NOMO-1 treated with dmso at 0.1 percent for 144 hours (cell line): ENCODE measurements around the gene NELFB.
"Not testable (repeated sequence)": the region's sequence is repeated elsewhere in the genome, so short reads cannot be mapped to it uniquely, and the experiment has no call there.

ENCODE experiments used
- DNase-seq: peaks from one replicate; lab custom pipeline; 2025; ENCODE audit not compliant: unreplicated experiment; lab: John Stamatoyannopoulos, UW

The NELFB gene

DNA sequence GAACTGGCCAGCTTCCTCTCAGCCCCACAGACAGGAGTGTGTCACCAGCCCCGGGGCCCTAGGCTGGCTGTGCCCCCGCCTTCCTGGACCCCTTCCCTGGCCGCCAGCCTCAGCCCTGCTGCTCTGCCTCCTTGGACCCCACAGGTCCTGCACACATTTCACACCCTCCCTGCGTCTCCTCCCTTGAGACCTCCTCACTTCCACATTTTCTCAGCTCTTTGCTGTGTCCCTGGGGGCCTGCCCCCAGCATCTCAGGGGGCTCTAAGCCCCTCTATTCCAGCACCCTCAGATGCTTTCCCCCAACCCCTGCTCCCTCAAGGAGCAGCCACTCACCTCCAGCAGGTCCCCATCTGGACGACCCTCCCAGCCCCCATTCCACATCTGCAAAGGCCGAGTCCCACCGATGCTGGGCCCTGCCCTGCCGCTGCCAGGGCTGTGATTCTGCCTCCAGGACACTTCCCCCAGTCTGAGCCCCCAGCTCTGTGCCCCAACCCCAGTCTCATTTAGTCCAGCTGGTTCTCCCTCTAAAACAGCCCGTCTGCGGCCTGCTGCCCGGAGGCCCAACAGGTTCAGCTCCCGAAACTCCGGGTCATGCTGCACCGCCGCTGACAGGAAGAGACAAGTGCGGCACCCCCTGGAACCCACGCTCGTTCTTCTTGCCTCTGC lies 20.2 kb upstream of the NELFB start:
- no peak for DNase-seq

DNA sequence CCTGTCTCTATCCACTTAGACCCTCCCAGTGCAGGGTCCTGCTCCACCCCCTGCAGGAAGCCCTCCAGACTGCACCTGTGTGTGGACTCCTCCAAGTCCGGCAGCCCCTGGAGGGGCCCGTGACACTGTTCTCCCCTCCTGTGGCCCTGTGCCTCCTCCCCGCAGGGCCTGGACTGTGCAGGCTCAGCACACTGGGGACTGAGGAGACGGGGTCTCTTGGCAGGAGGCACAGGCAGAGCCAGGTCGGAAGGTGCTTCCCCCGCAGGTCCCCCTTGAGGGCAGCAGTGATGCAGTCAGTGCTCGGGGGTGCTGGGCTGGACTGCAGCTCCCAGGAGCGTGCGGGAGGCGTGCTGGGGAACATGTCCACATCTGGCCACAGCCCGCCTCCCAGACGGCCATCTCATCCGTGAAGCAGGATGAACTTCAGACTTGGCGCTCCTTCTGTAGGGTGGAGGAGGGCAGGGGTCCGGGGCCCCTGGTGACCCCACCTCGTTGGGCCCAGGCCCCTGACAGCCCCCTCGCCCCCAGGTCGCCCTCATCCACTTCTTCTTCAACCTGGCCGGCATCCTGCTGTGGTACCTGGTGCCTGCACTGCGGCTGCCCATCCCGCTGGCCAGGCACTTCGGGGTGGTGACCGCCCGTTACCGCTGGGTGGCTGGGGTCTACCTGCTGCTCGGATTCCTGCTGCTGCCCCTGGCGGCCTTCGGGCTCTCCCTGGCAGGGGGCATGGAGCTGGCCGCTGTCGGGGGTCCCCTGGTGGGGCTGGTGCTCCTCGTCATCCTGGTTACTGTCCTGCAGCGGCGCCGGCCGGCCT lies 19.5 kb upstream of the NELFB start:
- DNase-seq = no peak

DNA sequence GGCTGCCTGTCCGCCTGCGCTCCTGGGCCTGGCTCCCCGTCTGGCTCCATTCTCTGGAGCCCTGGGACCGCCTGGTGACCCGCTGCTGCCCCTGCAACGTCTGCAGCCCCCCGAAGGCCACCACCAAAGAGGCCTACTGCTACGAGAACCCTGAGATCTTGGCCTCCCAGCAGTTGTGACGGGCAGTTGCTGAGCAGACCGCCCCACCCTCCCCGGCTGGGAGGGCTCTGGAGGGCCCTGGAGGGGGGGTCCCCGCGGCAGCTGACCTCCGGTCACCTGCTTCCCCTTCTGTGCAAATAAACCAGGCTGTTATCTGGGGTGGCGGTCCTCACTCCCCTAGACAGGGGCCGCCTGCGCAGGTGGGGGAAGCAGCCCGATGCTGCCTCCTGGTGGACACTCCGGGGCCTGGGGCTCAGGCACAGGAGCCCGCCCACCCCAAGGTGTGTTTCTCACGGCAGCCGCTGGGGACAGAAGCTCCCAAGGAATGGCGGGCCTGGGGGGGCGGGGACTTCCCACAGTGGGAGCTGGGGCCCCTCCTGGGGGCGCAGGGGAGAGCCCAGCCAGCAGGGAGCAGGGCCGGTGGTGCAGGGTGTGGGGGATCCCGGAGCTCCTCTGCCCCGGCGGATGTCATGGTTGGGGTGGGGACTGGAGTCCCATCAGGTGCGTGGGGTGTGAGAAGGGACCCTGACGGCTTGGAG lies 18.7 kb upstream of the NELFB start:
- DNase-seq = peak; percentile 72

DNA sequence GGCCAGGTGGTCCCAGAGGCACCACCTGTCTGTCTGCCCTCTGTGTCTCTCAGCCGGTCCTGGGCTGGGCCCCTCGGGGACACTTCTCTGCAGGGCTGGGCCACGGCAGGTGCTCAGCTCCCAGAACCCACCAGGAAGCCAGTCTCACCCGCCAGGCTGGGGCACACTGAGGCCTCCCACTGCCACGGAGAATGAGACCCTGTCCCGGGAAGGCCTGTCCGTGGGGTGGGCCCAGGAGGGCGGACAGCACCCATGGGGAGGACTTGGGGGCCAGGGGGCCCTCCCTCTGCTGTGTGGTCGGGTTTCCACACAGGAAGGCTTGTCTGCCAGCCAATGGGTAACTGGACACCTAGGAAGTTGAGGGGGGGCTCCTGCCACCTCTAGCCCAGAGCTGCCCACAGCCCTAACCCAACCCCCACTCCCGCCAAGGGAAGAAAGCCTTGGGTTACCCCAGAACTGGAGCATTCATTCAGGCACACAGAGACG lies 18.1 kb upstream of the NELFB start:
- DNase-seq = no peak

DNA sequence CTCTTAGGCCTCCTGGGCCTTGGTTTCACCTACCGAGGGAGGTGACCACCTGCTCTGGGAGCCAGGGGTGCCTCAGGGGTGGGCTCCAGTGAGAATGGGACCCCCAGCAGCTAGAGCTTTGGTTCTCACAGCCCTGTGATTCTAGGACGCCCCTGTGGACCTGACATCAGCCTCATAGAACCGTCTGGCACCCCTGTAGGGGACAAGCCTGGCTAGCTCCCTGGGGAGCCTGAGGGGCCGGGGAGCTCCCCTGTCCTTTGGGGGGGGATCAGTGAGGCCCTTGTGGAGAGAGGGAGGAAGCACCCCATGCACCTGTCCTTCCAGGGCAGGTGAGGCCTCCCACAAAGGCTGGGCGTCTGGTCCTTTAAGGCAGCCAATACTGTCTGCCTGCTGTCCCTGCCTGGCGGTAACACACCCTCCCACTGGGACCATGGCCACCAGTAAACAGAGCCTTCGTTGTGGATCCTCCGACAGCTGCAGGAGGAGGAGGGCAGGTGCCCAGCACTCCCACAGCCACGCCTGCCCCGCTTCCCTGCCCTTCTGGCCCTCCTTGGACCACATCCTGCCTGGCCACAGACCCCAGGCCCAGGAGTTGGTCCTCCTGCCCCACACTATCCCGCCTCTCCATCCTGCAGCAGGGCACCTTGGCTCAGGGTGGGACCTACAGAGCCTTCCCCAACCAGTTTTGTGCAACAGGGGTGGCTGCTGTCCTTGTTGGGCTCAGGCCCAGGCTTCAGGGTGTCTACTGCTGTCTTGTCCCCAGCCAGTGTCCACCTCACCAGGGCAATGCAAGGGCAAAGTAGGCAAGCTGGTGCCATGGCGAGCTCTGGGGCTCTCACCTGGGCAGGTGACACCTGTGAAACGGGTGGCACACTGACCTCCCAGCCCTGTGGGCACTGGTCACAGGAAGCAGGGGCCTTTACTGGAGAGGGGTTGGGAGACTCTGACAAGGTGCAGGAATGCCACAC lies 17.1 kb upstream of the NELFB start:
- no peak for DNase-seq

DNA sequence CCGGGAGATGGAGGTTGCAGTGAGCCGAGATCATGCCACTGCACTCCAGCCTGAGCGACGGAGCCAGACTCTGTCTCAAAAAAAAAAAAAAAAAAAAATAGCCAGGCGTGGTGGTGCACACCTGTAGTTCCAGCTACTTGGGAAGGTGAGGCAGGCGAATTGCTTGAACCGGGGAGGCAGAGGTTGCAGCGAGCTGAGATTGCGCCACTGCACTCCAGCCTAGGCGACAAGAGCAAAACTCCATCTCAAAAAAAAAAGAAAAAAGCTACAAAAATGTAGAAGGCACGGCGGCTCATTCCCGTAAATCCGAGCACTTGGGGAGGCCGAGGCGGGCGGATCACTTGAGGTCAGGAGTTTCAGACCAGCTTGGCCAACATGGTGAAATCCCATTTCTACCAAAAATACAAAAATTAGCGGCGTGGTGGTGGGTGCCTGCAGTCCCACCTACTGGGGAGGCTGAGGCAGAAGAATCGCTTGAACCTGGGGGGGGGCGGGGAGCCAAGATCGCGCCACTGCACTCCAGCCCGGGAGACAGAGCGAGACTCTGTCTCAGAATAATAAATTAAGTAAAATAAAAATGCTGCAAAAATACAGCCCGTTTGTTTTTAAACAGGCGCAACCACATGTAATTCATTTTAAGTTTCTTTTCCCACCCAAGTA lies 15.5 kb upstream of the NELFB start:
- not testable (repeated sequence) for DNase-seq

DNA sequence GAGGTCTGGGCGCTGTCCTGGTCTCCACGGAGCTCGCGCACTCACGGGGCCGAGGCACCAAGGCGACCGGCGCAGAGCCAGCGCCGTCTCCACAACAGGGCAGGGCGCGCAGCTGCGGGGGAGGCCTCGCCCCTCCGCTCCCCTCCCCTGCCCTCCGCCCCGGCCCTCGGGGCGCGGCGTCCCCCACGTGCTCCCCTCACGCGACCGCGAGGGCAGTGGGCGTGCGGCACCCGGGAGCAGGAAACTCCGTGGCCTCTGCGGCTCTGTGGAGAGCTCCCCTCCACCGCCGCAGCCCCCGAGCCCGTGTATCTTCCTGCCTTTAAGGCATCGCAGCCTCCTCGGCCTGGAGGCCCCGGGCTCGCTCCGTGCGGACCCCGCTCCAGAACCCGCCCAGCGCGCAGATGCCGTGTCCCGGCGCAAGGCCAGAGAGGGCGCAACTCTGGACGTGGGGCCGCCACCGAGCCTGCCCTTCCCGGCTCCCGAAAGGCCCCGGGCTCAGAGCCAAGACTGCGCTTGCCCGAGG lies 14.7 kb upstream of the NELFB start:
- peak; percentile 86 for DNase-seq

DNA sequence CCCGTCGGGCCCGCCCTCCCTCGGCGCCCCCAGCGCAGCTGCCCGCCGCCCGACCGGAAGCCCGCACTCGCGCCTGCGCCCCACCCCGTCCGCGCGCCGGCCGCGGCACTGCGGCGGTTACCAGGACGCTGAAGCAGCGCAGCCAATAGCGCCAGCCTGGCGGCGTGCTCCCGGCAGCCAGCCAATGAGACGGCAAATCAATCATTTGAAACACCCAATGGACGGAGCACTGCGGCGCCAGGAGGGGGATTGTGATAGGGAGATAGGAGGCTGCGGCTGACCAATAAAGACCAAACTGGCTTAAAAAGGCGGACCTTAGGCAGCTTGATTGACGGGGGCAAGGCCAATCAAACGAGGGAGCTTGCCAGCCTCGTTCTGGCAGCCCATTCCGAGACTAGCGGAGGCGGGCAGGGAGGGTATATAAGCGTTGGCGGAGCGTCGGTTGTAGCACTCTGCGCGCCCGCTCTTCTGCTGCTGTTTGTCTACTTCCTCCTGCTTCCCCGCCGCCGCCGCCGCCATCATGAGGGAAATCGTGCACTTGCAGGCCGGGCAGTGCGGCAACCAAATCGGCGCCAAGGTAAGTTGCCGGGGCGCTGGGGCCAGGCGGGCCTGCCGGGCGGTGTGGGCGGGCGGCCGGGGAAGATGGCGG lies 14.2 kb upstream of the NELFB start, which contains the start of gene TUBB4B:
TUBB4B (plus strand) TSS at position 447 of the 649 bp plus-strand sequence; CDS start at position 521, 74 bp downstream.
- DNase-seq = peak; percentile 100

DNA sequence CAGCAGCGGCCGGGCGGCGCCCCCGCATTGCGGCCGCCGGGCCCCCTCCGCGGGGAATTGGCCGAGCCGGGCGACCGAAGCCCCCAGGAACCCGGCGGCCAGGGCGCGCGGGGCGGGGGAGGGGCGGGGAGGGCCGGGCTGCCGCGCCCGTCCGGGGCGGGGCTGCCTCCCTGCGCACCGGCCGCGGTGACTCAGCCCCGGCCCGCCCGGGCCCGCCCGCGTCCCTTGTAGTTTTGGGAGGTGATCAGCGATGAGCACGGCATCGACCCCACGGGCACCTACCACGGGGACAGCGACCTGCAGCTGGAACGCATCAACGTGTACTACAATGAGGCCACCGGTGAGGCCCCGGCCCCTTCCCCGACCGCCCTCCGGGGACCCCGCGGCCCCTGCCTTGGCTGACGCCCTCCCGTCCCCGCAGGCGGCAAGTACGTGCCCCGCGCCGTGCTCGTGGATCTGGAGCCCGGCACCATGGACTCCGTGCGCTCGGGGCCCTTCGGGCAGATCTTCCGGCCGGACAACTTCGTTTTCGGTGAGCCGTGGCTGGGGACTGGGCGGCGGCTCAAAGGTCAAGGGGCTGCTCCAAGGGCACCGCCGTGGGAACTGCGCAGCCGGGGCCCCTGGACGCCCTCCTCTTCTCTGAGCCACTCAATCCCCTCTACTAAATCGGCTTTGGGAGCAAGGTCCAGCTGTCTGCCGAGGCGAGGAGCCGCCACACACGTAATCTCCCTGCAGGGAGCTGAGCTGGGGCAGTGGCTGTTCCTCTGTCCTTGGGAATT lies 13.4 kb upstream of the NELFB start:
- DNase-seq = peak; percentile 21

DNA sequence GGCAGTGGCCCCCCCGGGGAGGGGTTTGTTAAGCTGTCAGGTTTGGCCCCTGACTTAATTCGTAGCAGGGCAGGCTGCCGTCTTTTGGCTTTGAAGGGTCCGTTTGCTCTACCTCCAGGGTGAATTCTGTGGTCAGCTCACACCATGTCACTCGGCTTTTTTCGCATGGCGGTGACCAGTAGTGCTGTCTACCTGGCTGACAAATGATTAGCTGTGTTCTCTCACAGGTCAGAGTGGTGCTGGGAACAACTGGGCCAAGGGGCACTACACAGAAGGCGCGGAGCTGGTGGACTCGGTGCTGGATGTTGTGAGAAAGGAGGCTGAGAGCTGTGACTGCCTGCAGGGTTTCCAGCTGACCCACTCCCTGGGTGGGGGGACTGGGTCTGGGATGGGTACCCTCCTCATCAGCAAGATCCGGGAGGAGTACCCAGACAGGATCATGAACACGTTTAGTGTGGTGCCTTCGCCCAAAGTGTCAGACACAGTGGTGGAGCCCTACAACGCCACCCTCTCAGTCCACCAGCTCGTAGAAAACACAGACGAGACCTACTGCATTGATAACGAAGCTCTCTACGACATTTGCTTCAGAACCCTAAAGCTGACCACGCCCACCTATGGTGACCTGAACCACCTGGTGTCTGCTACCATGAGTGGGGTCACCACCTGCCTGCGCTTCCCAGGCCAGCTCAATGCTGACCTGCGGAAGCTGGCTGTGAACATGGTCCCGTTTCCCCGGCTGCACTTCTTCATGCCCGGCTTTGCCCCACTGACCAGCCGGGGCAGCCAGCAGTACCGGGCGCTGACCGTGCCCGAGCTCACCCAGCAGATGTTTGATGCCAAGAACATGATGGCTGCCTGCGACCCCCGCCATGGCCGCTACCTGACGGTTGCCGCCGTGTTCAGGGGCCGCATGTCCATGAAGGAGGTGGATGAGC lies 12.6 kb upstream of the NELFB start:
- no peak for DNase-seq

DNA sequence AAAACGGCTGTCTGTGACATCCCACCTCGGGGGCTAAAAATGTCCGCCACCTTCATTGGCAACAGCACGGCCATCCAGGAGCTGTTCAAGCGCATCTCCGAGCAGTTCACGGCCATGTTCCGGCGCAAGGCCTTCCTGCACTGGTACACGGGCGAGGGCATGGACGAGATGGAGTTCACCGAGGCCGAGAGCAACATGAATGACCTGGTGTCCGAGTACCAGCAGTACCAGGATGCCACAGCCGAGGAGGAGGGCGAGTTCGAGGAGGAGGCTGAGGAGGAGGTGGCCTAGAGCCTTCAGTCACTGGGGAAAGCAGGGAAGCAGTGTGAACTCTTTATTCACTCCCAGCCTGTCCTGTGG lies 11.9 kb upstream of the NELFB start:
- not testable (repeated sequence) for DNase-seq

DNA sequence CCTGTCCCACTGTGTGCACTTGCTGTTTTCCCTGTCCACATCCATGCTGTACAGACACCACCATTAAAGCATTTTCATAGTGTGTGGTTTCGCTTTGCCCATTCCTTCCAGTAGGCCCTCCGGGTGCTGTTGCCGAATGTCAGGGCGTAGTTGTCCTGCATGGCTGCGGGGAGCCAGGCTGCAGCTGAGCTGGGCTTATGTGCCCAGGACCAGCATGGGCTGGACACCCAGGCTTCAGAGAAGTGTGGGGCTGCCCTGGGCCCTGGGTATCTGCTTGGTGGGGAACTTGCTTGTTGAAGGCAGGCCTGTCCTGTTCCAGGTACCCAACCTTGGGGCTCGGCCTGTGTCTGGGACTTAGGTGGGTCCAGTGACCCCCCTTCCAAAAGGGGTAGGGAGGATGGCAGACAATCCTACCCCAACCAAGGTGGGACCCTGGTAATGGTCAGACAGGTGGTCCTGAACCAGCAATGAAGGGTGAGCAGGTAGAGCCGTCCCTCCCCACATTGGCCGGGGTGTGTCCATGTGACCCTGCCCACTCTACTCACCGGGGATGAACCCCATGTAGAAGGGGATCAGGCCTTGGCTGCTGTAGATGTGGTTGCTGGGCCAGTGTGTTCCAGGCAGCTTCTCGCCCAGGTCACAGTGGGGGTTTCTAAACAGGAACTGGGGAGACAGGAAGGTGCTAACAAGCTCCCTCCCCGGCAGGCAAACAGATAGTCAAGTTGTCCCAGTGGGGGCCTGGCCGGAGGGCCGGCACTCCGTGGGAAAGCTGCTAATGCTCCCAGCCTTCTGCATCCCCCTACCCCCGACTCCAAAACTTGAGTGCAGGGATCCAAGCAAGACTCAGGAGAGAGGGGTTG lies 11.3 kb upstream of the NELFB start:
- no peak for DNase-seq

DNA sequence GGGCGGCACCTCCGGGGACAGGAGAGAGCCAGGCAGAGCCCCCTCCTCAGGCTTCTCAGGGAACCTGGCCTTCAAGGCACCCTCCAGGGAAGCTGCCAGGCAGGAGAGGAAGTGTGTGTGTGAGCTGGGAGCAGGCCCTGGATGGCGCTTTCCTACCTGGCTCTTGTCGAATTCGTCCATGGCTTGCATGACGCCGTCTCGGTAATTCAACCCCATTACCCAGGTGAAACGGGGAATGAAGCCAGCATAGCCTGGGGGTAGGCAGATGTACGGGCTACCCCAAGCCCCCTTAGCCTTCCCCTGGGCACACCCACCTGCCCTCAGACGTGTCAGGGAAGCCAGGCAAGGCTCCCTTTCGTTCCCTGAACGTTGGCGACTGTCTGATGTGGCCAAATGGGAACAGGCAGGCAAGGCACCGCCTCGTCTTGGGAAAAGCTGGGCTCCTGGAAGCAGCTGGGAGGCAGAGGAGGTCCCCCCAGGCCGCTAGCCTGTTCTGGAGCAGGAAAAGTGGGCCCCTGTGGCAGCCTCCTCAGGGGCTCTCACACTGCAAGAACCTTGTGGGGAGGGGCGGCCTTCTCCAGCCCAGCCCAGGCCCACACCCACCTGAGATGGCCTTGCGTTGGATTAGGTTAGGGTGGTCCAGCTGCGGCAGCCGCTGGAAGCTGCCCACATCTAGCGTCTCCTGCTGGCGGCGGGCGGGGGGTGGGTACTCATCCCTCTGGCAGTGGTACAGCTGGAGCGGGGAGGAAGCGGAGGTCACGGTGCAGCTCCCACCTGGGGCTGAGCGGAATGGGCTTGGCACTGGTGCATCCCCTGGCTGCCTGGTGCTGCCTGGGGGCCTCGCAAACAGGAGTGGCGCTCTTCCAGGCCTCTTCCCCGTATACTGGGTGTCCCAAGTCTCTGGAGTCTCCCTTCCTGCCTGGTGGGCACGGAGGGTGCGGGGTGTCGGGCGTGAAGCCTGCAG lies 10.4 kb upstream of the NELFB start:
- DNase-seq = no peak

DNA sequence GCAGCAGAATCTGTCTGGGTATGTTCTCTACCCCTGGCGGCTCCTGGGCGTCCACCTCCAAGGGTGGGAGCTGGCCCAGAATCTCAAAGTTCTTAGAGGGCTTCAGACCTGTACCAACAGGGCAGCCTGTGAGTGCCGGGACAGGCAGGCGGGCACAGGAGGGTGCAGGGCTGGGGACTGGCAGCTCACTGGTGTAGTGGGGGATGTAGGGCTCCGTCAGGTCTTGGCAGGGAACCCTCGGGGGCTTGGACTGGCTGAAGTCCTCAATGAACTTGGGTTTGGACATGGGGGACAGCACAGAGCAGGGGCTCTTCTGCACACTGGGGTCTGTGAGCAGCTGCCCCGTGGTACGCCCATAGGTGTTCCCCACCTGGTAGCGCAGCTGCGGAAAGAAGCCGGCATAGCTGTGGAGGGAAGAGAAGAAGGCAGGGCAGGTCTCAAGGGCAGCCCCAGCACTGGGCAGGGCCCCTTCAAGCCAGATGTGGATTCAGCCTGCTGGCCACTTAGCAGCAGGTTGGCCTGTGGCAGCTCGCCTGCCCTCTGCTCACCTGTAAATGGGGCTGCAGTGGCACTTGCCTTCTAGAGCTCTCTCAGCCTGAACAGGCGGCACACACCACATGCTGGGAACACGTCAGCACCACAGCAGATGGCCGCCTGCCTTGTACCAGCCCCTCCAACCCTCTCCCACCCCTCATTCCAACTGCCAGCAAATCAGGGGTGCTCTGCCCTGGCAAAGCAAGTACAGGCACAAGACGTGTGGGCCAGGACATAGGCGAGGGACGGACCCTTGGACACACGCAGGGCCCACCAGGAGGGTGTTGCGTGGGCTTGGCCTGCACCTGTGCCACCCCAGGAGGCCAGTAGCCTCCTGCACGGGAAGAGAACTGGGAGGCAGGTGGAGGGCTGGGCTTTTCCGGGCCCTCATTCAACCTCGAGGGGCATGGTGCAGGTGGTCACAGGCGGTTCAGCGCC lies 9.4 kb upstream of the NELFB start:
- no peak for DNase-seq
